ENCODE results near the gene ZNF416. TPM values are rescaled to one million over a fixed set of nuclear protein-coding genes. Genes with fewer than 3 reads are reported as not detected.

ZNF416 gene
- total and polyA plus RNA-seq, 2 of the 8 experiments (the other 6 are each of a cell fraction or from before 2014, with no cell fraction given): 3.2 to 10.3 TPM

GRCh38 chr19:57572415-57572947, 6.2 kb downstream of the ZNF416 start:
- Histone ChIP-seq H3K9me3 (ENCODE audit: insufficient read depth in 2 of 2, low read depth in 1 of 2, low read length in 1 of 2) (peaks cover 86 to 97% of the 10 kb centered on the region in 2 experiments), H2BK12ac (ENCODE audit: low read depth, low read length) (no peak overlapping the region), H3K27me3 (replicated peaks in 1 of 4; ENCODE audit: control insufficient read depth in 3 of 4, extremely low read depth in 1 of 4, insufficient read depth in 3 of 4, low read length in 3 of 4) (no peaks in the 10 kb centered on the region), H3K23me2 (ENCODE audit: low read depth, low read length) (no peaks in the 10 kb centered on the region), H4K20me1 (replicated peaks in 1 of 2; ENCODE audit: control insufficient read depth in 1 of 2, insufficient read depth in 2 of 2, low read length in 2 of 2) (no peaks in the 10 kb centered on the region), H2AFZ (ENCODE audit: low read length) (no peak overlapping the region), H3K4me3 (ENCODE audit: extremely low read depth in 1 of 4, insufficient read depth in 2 of 4, low read depth in 3 of 4, low read length in 4 of 4) (no peak overlapping the region), H3K36me3 (ENCODE audit: control insufficient read depth in 2 of 4, insufficient read depth in 4 of 4, low read length in 3 of 4) (peaks cover 24 to 70% (median 58%) of the 10 kb centered on the region in 4 experiments; a peak in 7 of 8 replicates), H3K27ac (ENCODE audit: low read depth, low read length) (no peak overlapping the region), H4K8ac (ENCODE audit: extremely low read depth, insufficient read depth, low read length) (no peak overlapping the region), H4K5ac (ENCODE audit: insufficient read length, low read depth, low read length) (no peak overlapping the region), H3K4ac (replicated peaks; ENCODE audit: insufficient read length, low read depth, low read length) (no peak overlapping the region), H2BK20ac (ENCODE audit: low read length) (no peak overlapping the region), H3K18ac (ENCODE audit: extremely low read depth, low read length) (no peak overlapping the region), H4K91ac (replicated peaks; ENCODE audit: insufficient read length, low read length) (no peak overlapping the region), H3K79me2 (ENCODE audit: control insufficient read depth in 1 of 2, insufficient read depth in 2 of 2, low read length in 2 of 2) (peaks cover 0 to 8% of the 10 kb centered on the region in 2 experiments; a peak in 3 of 4 replicates), H2BK120ac (replicated peaks; ENCODE audit: low read depth, low read length) (no peak overlapping the region), H3K9ac (replicated peaks in 1 of 4; ENCODE audit: extremely low read depth in 1 of 4, low read depth in 3 of 4, low read length in 3 of 4) (no peak overlapping the region), H3K79me1 (ENCODE audit: low read depth, low read length) (peaks cover 4% of the 10 kb centered on the region), H2BK5ac (ENCODE audit: low read depth, low read length) (no peak overlapping the region), H3K14ac (ENCODE audit: insufficient read length) (no peak overlapping the region), H2BK15ac (ENCODE audit: low read length) (no peak overlapping the region), H3K56ac (replicated peaks; ENCODE audit: insufficient read length, low read depth, low read length) (no peak overlapping the region), H3K23ac (ENCODE audit: insufficient read length) (no peak overlapping the region), H2AK5ac (ENCODE audit: low read depth, low read length) (no peak overlapping the region), H3K4me1 (replicated peaks in 1 of 4; ENCODE audit: control insufficient read depth in 3 of 4, insufficient read depth in 4 of 4, low read length in 3 of 4) (no peaks in the 10 kb centered on the region), H3K4me2 (ENCODE audit: insufficient read depth in 1 of 2, low read depth in 2 of 2, low read length in 2 of 2) (no peak overlapping the region)
- ChIA-PET CTCF (ENCODE audit: partially characterized antibody) (no interaction called here), POLR2A (ENCODE audit: partially characterized antibody) (no interaction called here)
- 87% methylated on average over 3 of the region's 3 CpGs; no CpG with 5 or more reads in 1 of the 2 experiments for WGBS, 2 experiments (ENCODE audit: extremely low coverage in 1 of 2, insufficient coverage in 1 of 2, insufficient read length in 1 of 2, insufficient replicate concordance in 2 of 2, low coverage in 1 of 2, low lambda C conversion rate in 2 of 2, missing lambda C conversion rate in 1 of 2)
- FAIRE-seq (no peak), DNase-seq (ENCODE audit: low read depth in 1 of 2, low spot score in 2 of 2) (no peak)
- TF ChIP-seq HDAC2 (IDR thresholded peaks at IDR 0.05; ENCODE audit: borderline replicate concordance in 1 of 2, low read depth in 2 of 2, low read length in 2 of 2): no peak
- TF ChIP-seq ZNF274 (IDR thresholded peaks at IDR 0.05; ENCODE audit: borderline replicate concordance, extremely low read depth, low read length): peak; percentile 92
